NCI-H748 (cell line): Measurements from ENCODE around the gene KRT35.

Source experiments
- DNase-seq: peaks from one replicate; lab custom pipeline; 2025; ENCODE audit not compliant: unreplicated experiment; lab: John Stamatoyannopoulos, UW

The KRT35 gene

GRCh38 chr17:41481036-41481435, at the start of gene KRT35:
KRT35 (minus strand) TSS chr17:41481151; CDS start chr17:41481097, 54 bp downstream.
- DNase-seq: no peak

- DNase-seq: peak; percentile 40
Observed at GRCh38 chr17:41530062-41531048, 49.4 kb upstream of the KRT35 start.

GRCh38 chr17:41529491-41529915, 48.6 kb upstream of the KRT35 start:
- peak; percentile 79 for DNase-seq

GRCh38 chr17:41528959-41529353, 48.0 kb upstream of the KRT35 start:
- peak; percentile 90 for DNase-seq

- peak; percentile 77 for DNase-seq
Observed at GRCh38 chr17:41527063-41528023, 46.4 kb upstream of the KRT35 start.

- DNase-seq: no peak
Observed at GRCh38 chr17:41524261-41524660, 43.3 kb upstream of the KRT35 start.

GRCh38 chr17:41523787-41524186, 42.8 kb upstream of the KRT35 start:
- peak; percentile 16 for DNase-seq

- DNase-seq: no peak
Observed at GRCh38 chr17:41523225-41523593, 42.3 kb upstream of the KRT35 start.

GRCh38 chr17:41522301-41523224, 41.6 kb upstream of the KRT35 start:
- DNase-seq: no peak

- peak; percentile 44 for DNase-seq
Observed at GRCh38 chr17:41521574-41522261, 40.8 kb upstream of the KRT35 start.

- peak; percentile 95 for DNase-seq
Observed at GRCh38 chr17:41520821-41521521, 40.0 kb upstream of the KRT35 start.

GRCh38 chr17:41519501-41520224, 38.7 kb upstream of the KRT35 start:
- peak; percentile 79 for DNase-seq

GRCh38 chr17:41518789-41519449, 38.0 kb upstream of the KRT35 start, which contains the start of gene KRT15:
KRT15 (minus strand) TSS chr17:41518890; CDS start chr17:41518827, 63 bp downstream.
- peak; percentile 44 for DNase-seq

GRCh38 chr17:41518031-41518430, 37.1 kb upstream of the KRT35 start:
- DNase-seq: peak; percentile 43

GRCh38 chr17:41516830-41517283, 35.9 kb upstream of the KRT35 start:
- peak; percentile 17 for DNase-seq

GRCh38 chr17:41516147-41516829, 35.3 kb upstream of the KRT35 start:
- DNase-seq: no peak

GRCh38 chr17:41513168-41513547, 32.2 kb upstream of the KRT35 start:
- DNase-seq: peak; percentile 91
